ENCODE measurements around the gene OR56A4.
"Not testable (repeated sequence)": the region's sequence is repeated elsewhere in the genome, so short reads cannot be mapped to it uniquely, and the experiment has no call there.

OR56A4 gene, protein sequence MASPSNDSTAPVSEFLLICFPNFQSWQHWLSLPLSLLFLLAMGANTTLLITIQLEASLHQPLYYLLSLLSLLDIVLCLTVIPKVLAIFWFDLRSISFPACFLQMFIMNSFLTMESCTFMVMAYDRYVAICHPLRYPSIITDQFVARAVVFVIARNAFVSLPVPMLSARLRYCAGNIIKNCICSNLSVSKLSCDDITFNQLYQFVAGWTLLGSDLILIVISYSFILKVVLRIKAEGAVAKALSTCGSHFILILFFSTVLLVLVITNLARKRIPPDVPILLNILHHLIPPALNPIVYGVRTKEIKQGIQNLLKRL

DNA sequence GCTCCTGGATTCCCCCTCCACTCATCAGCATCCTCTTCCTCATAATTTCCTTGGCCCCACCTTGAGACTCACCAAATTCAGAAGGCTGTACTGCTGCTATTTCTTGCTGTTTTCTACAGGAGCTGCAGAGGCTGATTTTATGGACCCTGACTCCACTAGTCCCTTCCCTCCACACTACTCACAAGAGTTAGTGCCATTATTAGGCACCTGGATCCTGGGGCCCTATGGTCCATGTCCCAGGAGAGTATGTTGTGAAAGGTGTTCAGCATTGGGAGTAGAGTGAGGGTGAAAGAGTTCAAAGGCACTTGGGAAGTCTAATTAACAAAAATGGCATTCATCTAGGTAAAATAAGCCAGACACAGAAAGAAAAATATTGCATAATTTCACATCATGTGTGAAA, at the start of gene OR56A4:
Gene OR56A4, minus strand, starts transcription at position 101 of the 400 bp plus-strand sequence. CDS start 3,954 bp downstream, outside the sequence.
- no peak for DNase-seq

DNA sequence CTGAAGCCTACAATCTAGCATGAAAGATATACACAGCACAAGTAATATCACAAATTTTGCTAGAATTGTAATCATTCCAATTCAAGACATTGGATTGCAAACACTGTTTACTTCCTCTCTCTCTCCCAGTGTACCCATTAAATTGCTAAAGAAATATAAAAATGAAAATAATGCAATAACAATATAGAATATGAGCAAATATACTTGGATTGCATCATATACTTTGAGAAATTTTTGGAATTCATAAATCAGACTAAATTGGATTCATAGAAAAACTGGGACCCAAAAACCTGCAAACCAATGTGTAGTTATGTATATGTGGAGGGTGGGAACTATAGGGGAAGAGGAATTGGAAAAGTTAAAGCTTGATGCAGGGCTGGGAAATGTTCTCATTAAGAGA, 48.8 kb upstream of the OR56A4 start:
- DNase-seq = no peak

DNA sequence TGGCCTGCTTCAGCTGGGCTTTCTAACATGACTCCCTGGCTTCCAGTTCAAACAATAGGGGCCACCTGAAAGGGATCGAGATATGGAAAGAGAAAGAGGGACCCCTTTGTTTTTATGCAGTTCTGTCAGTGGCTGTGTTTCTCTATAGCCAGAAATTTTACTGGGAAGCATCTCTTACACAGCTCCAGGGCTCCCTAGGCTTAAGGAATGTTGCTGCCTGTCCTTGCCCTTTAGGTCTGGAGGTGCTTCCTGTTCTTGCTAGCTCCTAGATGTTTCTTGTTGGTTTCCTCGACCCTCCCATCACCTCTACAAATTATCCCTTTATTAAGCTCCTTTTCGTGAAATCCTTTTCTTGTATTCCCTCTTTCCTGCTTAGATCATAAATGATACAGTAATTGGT, 45.6 kb upstream of the OR56A4 start:
- no peak for DNase-seq

DNA sequence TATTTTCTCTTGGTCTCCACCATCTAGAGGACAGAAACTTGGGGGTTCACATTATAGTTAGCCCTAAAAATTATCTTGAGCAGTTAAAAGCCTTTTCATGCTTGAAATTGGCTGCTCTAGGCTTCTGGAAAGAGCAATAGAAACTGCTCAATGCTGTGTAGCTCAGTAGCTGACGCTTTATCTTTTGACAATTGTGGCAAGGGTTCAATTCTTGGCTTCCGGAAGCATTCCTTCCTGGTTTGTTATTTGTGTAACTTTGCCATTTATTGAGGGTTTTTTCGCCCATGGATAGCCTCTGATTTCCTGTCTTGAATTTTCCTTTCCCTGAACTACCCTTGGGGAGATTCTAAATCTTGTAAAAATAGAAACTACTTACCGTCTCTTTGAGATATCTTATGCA, 34.1 kb upstream of the OR56A4 start:
- DNase-seq = no peak

DNA sequence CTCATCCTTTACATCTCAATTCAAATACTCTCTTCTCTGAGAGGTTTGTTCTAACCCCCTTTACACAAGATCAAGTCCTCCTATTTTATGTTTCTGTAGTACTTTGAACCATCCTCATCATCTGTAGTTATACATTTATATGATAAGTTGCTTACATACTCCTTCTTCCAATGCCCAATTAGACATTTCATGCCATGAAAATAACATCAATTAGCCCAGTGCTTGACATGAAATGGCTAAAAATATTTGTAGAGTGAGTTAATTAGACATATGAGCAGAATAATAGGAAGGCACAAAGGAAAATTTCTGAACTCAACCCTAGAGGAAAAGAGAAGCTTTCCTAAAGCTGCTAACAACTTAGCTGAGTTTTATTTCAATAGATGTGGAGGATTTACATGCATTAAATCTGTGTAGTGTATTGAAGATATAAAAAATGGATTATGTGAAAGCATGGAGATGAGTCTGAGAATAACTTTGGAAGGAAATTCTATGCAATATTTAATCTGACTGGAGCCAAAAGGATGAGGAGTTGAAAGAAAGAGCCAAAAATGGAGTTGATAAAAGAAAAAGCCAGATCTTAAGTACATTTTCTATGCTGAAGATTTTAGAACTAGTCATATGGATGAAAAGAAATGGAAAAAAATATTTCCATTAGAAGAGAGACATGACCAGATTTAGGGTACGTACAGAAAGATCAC, 24.1 kb upstream of the OR56A4 start, which contains the start of gene OR56A1:
Gene OR56A1, minus strand, starts transcription at position 51 of the 698 bp plus-strand sequence. CDS start 3,066 bp downstream, outside the sequence.
- no peak for DNase-seq

DNA sequence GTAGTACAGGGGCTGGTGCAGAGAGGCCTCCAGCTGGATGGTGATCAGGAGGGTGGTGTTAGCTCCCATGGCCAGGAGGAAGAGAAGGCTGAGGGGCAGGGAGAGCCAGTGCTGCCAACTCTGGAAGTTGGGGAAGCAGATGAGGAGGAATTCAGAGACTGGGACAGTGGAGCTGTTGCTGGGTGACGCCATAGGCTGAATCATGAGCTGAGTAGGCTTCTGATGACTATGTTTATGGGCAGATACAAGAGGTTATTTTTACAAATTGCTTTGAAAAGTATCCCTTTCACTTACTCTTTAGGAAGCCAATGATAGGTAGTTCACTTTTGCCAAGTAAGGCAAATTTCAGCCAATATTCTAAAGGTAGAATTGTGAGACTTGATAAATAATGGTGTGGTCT, 20.8 kb upstream of the OR56A4 start:
- DNase-seq = no peak

DNA sequence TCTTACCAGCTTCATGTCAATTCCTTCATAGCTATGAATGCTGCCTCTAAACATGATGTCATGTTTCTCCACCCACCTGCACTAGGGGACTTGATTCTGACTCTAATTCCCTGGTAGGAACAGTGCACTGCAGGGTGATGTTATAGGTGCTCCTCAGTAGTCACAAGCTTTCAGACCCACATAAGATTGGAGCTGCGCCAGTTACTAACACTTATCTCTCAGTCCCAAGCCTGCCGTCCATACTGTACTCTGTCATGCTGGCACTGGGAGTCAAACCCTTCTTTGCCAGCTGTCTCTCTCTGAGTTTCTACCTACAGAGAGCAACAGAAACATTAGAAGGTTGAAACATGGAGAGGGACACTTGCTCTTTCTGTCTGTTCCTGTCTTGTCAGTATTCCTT, 18.3 kb upstream of the OR56A4 start:
- no peak for DNase-seq

DNA sequence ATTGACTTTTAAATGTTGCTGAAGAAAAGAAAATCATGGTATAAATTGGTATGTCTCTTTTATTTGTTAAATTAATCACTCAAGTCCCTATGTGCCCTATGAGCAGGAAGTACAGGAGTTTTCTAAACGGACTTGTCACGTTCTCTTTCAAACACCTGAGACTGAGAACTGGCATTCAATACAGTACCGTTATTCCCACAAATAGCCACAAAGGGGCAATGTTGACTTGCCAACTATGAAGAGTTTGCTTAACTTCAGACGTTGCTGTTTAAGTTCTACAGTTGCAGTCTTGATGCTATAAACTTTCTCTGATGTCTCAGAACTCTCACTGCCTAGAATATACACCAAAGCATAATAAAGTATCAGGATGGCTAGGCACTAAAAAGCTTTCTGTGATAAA, 16.2 kb upstream of the OR56A4 start:
- no peak for DNase-seq

DNA sequence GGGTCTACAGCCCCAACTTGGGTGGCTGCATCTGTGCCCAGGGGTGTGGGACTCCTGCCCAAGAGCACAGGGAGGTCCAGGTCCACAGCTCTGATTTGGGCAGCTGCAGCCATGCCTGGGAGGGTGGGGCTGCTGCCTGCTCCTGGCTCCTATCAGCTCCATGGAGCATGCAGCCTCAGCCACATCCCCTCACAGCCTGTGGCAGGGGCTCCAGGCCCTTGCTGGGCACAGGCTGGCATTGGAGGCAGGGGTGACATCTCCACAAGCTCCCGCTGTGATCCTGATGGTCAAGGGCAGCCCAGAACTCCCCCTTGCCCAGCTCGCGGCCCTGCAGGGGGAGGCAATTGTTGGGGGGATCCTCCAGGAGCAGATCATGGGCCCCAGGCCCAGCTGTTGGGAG, 6.3 kb upstream of the OR56A4 start:
- DNase-seq = no peak

DNA sequence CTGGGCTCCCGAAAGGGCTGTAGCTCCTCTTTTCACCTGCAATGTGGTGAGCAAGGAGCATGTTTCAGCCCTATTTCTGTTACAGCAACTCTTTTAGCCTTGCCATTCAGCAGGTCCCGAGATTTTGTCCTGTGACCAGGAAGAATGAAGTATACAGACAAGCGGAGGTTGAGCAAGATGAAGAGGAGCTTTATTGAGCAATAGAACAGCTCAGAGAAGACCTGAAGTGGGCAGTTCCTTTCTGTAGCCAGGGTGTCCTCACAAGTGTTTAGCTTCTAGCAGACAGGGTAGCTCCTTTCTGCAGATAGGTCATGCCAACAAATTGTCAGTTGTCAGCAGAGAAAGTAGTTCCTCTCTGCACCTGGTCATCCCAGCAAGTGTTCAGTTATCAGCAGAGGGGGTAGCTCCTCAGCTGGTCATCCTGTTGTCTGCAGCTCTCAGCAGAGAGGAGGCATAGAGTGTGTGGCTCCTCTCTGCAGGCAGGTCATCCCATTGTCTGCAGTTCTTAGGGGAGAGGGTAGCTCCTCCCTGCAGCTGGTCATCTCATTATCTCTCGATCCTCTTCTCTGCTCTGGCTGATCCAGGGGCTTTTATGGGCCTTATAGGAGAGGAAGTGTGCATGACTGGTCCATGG, 5.4 kb upstream of the OR56A4 start:
- no peak for DNase-seq

DNA sequence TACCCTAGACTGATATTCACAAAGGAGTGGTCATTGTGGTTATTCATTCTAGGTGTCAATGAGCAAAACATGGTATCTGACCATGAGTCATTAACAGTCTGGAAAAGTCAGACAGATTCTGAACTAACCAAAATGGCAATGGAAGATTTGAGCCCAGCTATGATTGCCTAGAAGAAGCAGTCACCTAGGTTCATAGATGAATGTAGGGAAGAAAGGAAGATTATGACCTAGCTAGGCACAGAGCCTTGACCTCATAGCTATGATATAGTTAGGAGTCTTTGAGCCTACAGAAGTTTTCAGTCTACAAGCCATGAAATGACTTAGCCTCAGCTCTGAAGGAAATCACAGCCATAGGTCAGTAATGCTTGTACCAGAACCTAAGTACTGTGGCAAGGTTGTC, 351 bp downstream of the OR56A4 start:
- DNase-seq = no peak

DNA sequence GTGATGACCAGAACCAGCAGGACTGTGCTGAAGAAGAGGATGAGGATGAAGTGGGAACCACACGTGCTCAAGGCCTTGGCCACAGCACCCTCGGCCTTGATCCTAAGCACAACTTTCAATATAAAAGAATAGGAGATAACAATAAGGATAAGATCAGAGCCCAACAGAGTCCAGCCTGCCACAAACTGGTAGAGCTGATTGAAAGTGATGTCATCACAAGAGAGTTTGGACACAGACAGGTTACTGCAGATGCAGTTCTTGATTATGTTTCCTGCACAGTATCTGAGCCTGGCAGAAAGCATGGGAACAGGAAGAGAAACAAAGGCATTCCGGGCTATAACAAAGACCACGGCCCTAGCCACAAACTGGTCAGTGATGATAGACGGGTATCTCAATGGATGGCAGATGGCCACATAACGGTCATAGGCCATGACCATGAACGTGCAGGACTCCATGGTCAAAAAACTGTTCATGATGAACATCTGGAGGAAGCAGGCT, 4.5 kb downstream of the OR56A4 start:
- DNase-seq = no peak

DNA sequence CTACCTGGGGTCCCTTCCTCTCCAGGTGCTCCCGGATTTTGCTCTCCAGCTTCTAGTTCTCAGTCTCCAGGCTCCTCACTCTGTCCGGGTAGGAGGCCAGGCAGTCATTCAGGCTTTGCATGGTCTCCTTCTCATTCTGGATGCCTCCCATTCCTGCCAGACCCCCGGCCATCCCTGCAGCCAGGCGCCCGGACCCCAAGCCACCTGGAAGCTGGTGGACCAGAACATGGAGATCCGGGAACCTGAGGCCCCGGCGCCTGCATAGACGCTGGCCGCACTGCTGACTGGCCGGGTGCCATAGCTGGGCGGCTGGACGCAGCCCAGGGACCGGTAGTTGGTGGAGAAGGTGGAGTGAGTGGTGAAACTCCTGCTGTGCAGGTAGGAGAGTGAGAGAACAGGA, 12.0 kb downstream of the OR56A4 start:
- no peak for DNase-seq

DNA sequence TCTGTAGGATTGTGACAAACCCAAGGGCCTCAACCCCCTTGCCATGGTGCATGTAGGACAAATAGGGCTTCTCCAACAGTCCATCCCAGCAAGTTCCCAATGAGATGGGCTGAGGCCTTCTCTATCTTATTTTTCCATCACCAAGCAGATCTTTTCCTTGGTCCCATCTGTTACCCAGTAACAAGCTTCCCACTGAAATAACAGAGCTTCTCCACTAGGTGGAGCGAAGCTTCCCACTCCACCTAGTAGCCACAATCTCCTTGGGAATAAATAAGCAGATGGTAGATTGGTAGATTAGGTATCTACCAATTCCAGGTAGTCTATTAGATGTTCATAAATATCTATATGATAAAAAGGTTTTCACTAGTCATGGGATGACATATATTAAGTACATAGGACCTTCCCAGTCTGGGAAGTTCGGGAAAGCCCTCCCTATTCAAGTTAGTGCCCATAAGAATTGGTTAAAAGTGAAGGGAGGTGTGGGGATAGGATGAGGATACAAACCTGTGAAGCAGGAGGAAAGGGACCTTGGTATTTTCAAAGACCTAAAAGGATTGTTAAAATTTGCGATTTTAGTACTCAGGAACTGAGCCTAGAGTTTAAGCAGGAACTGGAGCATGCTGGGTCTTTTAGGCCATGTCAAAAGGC, 14.0 kb downstream of the OR56A4 start:
- DNase-seq = no peak

DNA sequence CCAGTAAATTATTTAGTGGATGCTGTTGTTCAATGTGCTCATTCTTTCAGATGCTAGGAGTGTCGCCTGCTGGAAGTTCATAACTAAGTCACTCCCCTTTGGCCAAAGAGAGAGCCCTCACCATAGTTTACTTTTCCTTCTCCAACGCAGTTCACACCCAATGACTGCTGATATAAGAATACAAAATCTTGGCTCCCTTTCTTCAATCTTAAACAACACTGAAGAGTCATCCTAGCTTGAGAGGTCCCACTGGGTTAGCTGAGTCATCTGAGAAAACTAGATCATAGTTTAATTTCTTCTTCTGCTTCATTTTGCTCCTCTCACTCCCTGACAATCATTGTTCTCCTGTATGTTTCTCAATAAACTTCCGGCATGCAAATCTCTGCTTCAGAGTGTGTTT, 14.6 kb downstream of the OR56A4 start:
- no peak for DNase-seq

DNA sequence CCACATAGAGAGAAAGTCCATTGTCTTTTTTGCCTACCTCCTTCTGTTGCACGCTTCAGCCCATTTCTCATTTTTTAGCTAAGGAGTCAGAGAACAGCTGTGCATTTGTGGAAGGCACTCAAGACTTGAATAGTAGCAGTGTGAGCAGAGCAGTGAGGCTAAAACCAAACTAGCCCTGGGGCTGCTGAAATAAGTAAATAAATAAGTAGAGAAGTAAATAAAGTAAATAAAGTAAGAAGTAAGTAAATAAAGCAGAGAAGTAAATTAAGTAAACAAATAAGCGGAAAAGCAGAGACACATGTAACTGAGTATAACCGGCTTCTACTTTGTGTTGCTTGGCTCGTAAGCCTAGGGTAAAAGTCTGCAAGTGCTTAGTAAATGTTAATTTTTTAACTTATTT, 17.5 kb downstream of the OR56A4 start:
- no peak for DNase-seq

DNA sequence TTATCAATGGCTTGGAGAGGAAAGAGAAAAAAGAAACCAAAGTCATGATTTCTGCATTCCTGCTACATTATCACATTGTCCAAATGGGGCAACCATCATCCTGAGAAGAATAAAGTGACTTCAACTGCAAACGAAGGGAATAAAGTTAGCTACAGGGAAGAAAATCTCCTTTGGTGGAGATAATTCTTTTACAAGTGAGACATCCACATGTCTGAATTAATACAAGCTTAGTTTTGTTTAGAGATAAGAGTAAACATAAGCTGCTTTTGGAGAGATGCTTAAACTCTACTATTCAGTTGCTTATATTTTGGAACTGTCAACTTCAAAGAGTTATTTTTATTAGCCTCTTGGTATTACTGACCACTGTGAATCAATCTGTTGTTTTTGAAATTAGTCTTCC, 19.9 kb downstream of the OR56A4 start, which contains the start of gene OR52L1:
Gene OR52L1, minus strand, starts transcription at position 101 of the 400 bp plus-strand sequence. Its CDS starts 55 bp downstream, at position 46.
- DNase-seq = no peak

DNA sequence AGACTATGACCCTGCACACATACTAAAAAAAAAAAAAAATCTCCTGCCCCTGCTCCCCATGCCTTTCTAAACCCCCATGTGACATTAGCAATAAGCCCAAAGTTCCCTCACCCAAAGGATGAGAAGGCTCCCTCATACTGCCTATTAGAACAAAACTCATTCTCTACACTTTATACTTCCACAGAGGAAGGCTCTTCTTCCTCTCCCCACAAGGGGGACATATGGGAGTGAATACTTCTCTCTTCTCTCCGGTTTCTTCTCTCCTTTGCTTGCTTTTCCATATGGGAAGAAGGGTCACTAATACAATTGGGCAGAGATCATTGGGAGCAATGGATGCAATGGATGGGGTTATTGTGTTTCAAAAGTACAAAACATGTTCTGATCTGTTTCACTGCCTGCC, 23.3 kb downstream of the OR56A4 start:
- no peak for DNase-seq

DNA sequence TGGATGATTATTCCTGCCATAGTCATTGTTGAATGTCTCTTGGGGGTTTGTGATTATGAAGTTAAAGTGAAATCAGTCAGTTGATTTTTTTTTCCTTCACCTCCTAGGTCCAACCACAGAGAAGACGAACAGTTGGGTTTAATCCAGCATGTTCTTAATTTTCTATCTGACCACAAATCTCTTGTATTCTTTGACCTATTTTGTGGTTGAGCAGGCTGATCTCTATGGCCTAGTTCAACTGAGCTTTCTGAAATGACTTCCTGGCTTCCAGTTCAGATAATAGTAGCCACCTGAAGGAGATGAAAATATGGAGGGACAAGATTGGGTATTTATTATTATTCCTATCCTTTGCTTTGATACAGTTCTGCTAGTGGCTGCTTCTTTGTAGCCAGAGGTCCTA, 33.2 kb downstream of the OR56A4 start:
- DNase-seq = no peak

DNA sequence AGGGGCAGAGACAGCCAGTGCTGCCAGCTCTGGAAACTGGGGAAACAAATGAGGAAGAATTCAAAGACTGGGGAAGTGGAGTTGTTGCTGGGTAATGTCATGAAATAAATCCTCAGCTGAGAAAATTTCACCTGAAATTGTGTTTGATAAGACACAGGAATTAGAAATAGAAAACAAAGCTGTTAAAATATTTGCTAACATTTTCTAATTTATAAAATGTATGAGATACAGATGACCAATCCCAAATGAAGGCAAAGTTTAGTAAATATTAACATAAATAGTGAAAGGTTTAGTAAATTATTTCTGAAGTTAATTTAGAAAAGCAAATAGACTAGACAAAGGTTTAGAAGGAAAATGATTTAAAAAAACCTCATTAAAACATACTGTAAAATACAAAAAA, 38.4 kb downstream of the OR56A4 start, which contains the start of gene OR56A5:
Gene OR56A5, minus strand, starts transcription at position 101 of the 400 bp plus-strand sequence. Its CDS starts 0 bp downstream, at position 101.
- no peak for DNase-seq

DNA sequence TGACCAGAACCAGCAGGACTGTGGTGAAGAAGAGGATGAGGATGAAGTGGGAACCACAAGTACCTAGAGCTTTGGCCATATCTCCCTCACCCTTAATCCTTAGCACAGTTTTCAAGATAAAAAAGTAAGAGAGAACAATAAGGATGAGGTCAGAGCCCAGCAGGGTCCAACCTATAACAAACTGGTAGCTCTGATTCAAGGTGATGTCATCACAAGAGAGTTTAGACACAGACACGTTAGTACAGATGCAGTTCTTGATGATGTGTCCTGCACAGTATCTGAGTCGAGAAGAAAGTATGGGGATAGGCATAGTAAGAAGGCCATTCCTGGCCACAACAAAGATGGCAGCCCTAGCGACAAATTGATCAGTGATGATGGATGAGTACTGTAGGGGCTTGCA, 39.0 kb downstream of the OR56A4 start:
- DNase-seq = no peak

DNA sequence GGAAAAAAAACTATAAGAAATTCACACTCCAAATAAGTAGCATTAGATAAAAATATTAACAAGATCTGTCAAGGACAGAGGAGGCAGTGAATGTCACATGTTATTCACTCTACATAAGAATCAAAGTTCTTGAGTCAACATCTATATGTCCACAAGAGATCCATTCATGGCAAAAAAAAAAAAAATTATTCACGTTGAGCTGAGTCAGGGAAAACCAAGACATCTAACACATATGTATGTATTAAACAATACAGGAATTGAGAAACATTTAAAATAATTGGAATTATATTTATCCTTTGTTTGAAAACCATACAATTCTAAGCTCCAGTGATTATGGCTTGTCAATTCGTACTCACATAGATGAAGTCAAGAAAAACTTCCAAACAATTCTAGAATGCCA, 39.8 kb downstream of the OR56A4 start:
- no peak for DNase-seq

DNA sequence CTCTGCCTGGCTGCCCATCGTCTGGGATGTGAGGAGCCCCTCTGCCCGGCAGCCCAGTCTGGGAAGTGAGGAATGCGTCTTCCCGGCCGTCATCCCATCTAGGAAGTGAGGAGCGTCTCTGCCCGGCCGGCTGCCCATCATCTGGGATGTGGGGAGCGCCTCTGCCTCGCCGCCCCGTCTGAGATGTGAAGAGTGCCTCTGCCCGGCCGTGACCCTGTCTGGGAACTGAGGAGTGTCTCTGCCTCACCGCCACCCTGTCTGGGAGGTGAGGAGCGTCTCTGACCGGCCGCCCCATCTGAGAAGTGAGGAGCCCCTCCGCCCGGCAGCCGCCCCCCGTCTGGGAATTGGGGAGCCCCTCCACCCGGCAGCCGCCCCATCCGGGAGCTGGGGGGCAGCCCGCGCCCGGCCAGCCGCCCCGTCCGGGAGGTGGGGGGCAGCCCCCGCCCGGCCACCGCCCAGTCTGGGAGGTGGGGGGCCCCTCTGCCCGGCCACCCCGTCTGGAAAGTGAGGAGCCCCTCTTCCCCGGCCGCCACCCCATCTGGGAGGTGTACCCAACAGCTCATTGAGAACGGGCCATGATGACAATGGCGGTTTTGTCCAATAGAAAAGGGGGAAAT, 45.9 kb downstream of the OR56A4 start:
- not testable (repeated sequence) for DNase-seq

All from activated CD4-positive, CD25-positive, alpha-beta regulatory T cell treated with anti-CD3 and anti-CD28 coated beads, Interleukin-2, amount 50 U/mL, for 72 hours (primary cell).